Measurements from ENCODE around the gene MANBA.

- TF ChIP-seq FOXM1 (CRISPR knock-in tag; IDR thresholded peaks at IDR 0.05) (no peak), MAFK (conservative IDR thresholded peaks at IDR 0.05 in 1 of 2, IDR thresholded peaks at IDR 0.05 in 1 of 2; ENCODE audit: low read length in 2 of 2) (no peak), PATZ1 (CRISPR knock-in tag; IDR thresholded peaks at IDR 0.05) (no peak), YY1 (IDR thresholded peaks at IDR 0.05; ENCODE audit: insufficient read depth, insufficient replicate concordance, low read depth, low read length) (no peak), POLR2A (IDR thresholded peaks at IDR 0.05; ENCODE audit: insufficient read depth in 1 of 2, low read depth in 2 of 2, low read length in 2 of 2) (no peak), RFX1 (IDR thresholded peaks at IDR 0.05) (no peak), RERE (CRISPR knock-in tag; IDR thresholded peaks at IDR 0.05; ENCODE audit: low read depth) (no peak), AGO1 (IDR thresholded peaks at IDR 0.05; ENCODE audit: low read depth, low read length, poor library complexity, severe bottlenecking) (no peak), ZNF598 (CRISPR knock-in tag; IDR thresholded peaks at IDR 0.05; ENCODE audit: borderline replicate concordance) (no peak), RBM22 (optimal IDR thresholded peaks at IDR 0.05; ENCODE audit: low read length) (no peak), DNMT1 (CRISPR knock-in tag; IDR thresholded peaks at IDR 0.05) (no peak), ZBTB49 (CRISPR knock-in tag; IDR thresholded peaks at IDR 0.05; ENCODE audit: borderline replicate concordance) (no peak)
Observed at GRCh38 chr4:102647117-102647516, 113.7 kb downstream of the MANBA start.
